SK-N-SH (cell line): ENCODE measurements around the gene MYO1D.

Experiments
- CTCF ChIP-seq: fragments of 200-600 bp; sonication (generic); IDR thresholded peaks from 2 replicates; pipeline ENCODE4 v1.6.1; 2017; ENCODE audit warnings: antibody characterized with exemption, mild to moderate bottlenecking, moderate library complexity
- ELF1 ChIP-seq: IDR thresholded peaks from 2 replicates; pipeline ENCODE4 v1.4.0; 2012
- FOXJ3 ChIP-seq: sonication (generic); formaldehyde crosslinking; IDR thresholded peaks from 2 replicates; pipeline ENCODE4 v1.5.1; 2020; ENCODE audit warnings: mild to moderate bottlenecking, missing genetic modification reagents
- MXI1 ChIP-seq: IDR thresholded peaks from 2 replicates; pipeline ENCODE4 v1.6.1; 2012; ENCODE audit warnings: mild to moderate bottlenecking, low read depth, low read length, improper control_type of control experiment
- NFIC ChIP-seq: IDR thresholded peaks from 2 replicates; pipeline ENCODE4 v1.4.0; 2012; ENCODE audit warnings: borderline replicate concordance
- NRF1 ChIP-seq: IDR thresholded peaks from 2 replicates; pipeline ENCODE4 v1.6.1; 2012; ENCODE audit warnings: low read depth, mild to moderate bottlenecking, low read length
- SIN3A ChIP-seq: IDR thresholded peaks from 2 replicates; pipeline ENCODE4 v1.6.1; 2012; ENCODE audit warnings: low read depth, mild to moderate bottlenecking, low read length, moderate library complexity, borderline replicate concordance

DNA sequence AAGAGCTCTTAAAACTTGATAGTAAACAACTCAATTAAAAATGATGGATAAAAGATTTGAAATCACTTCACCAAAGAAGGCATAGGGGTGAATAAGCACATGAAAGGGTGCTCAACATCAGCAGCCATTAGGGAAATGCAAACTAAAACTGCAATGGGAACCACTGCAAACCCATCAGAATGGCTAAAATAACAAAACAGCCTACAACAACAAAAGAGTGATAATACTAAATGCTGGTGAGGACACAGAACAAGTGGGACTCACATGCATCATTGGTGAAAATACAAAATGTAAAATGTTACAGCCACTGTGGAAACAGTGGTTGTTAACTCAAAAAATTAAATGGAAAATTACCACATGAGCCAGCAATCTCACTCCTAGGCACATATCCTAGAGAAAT is 268.7 kb downstream of the MYO1D start:
- TF ChIP-seq NFIC (no peak), ELF1 (no peak), CTCF (no peak), SIN3A (no peak), NRF1 (no peak), FOXJ3 (CRISPR knock-in tag) (no peak), MXI1 (no peak)
